B cell (primary cell): ENCODE data around the gene PIK3AP1. TPM values are rescaled to one million over a fixed set of nuclear protein-coding genes. Genes with fewer than 3 reads are reported as not detected.

Source experiments
- ATAC-seq: fragments of 200-7000 bp; cut with Tn5 transposase; one replicate; pipeline ENCODE4 v1.10.0; 2021; ENCODE audit warnings: low read depth, mild to moderate bottlenecking, moderate number of reproducible peaks, moderate library complexity
- CTCF ChIA-PET: fragments of 350-600 bp; sonication (Branson Sonifier 250); formaldehyde crosslinking; loops from one replicate; lab custom pipeline; 2021; ENCODE audit warnings: antibody characterized with exemption, inconsistent platforms; lab: Charles Lee
- POLR2A ChIA-PET: fragments of 350-600 bp; sonication (Branson Sonifier 250); formaldehyde crosslinking; loops from one replicate; lab custom pipeline; 2021; ENCODE audit warnings: antibody characterized with exemption; lab: Charles Lee
- DNase-seq: peaks from one replicate; pipeline ENCODE4 v3.0.0; 2013
- H2AFZ ChIP-seq: 2 replicates; pipeline ENCODE4 v1.6.1; 2012; ENCODE audit warnings: mild to moderate bottlenecking, low read depth, low read length; ENCODE audit not compliant: insufficient read depth, poor library complexity, severe bottlenecking
- H3K27ac ChIP-seq, 2 donors: 1 replicate in 1 of 2; 2 replicates in 1 of 2; pipeline ENCODE4 v1.5.1; 2012 to 2013; ENCODE audit warnings: low read length in 2 of 2, mild to moderate bottlenecking in 2 of 2, moderate library complexity in 1 of 2
- H3K27me3 ChIP-seq, 4 experiments: fragments of 200-600 bp in 1 of 4; sonication (generic) in 1 of 4; replicated peaks in 1 of 4; 1 replicate in 2 of 4; 2 replicates in 2 of 4; pipeline versions ENCODE4 v1.6.1 to v1.7.0; 2013 to 2016; ENCODE audit warnings: low read length in 3 of 4, mild to moderate bottlenecking in 2 of 4, mixed read lengths in 1 of 4, moderate library complexity in 1 of 4; ENCODE audit not compliant: insufficient read depth in 4 of 4, control insufficient read depth in 3 of 4; ENCODE audit errors: control extremely low read depth in 1 of 4
- H3K36me3 ChIP-seq, 2 experiments: replicated peaks in 1 of 2; 1 replicate in 1 of 2; 2 replicates in 1 of 2; pipeline versions ENCODE4 v1.6.1 to v1.7.1; 2013; ENCODE audit warnings: low read length in 1 of 2; ENCODE audit not compliant: insufficient read depth in 2 of 2, control insufficient read depth in 1 of 2; ENCODE audit errors: control extremely low read depth in 1 of 2, extremely low read depth in 1 of 2
- H3K4me1 ChIP-seq, 2 donors: fragments of 200-600 bp in 1 of 2; sonication (generic) in 1 of 2; 1 replicate in 1 of 2; 2 replicates in 1 of 2; pipeline versions ENCODE4 v1.5.1 to v1.6.1; 2013 to 2017; ENCODE audit warnings: low read length in 2 of 2; ENCODE audit not compliant: control insufficient read depth in 2 of 2, insufficient read depth in 2 of 2
- H3K4me2 ChIP-seq: replicated peaks from 2 replicates; pipeline ENCODE3; 2012; ENCODE audit warnings: mild to moderate bottlenecking, low read depth, low read length; ENCODE audit not compliant: poor library complexity, severe bottlenecking
- H3K4me3 ChIP-seq, 5 experiments: fragments of 200-600 bp in 1 of 5; sonication (generic) in 1 of 5; 1 replicate in 3 of 5; 2 replicates in 2 of 5; pipeline versions ENCODE4 v1.5.1 to v1.7.0; 2011 to 2016; ENCODE audit warnings: low read length in 4 of 5, mild to moderate bottlenecking in 4 of 5, low read depth in 2 of 5, control low read depth in 1 of 5, moderate library complexity in 1 of 5; ENCODE audit not compliant: insufficient read depth in 1 of 5; ENCODE audit errors: control extremely low read depth in 1 of 5, extremely low read depth in 1 of 5
- H3K79me2 ChIP-seq: fragments of 200-600 bp; sonication (generic); one replicate; pipeline ENCODE4 v1.6.0; 2016; ENCODE audit warnings: low read length; ENCODE audit not compliant: control insufficient read depth, insufficient read depth
- H3K9ac ChIP-seq: fragments of 200-600 bp; sonication (generic); 2 replicates; pipeline ENCODE4 v1.6.1; 2017; ENCODE audit warnings: mild to moderate bottlenecking, low read length, moderate library complexity
- H3K9me3 ChIP-seq, 3 donors: one replicate each; pipeline versions ENCODE4 v1.6.1 to v1.7.1; 2013; ENCODE audit warnings: low read length in 2 of 3; ENCODE audit not compliant: control insufficient read depth in 2 of 3, insufficient read depth in 1 of 3; ENCODE audit errors: control extremely low read depth in 1 of 3
- H4K20me1 ChIP-seq: 2 replicates; pipeline ENCODE4 v1.6.0; 2012; ENCODE audit warnings: mild to moderate bottlenecking, low read length; ENCODE audit not compliant: insufficient read depth, control insufficient read depth, poor library complexity, severe bottlenecking
- H3K27ac Mint-ChIP-seq: one replicate; pipeline ENCODE4 v1.8.0; 2021; ENCODE audit warnings: mixed read lengths
- H3K27me3 Mint-ChIP-seq: one replicate; pipeline ENCODE4 v1.8.0; 2021; ENCODE audit warnings: mixed read lengths
- H3K4me1 Mint-ChIP-seq: one replicate; pipeline ENCODE4 v1.8.0; 2021; ENCODE audit warnings: mixed read lengths
- H3K4me3 Mint-ChIP-seq: one replicate; pipeline ENCODE4 v1.8.0; 2021; ENCODE audit warnings: mixed read lengths
- H3K9me3 Mint-ChIP-seq: one replicate; pipeline ENCODE4 v1.8.0; 2022; ENCODE audit warnings: mixed read lengths; ENCODE audit not compliant: insufficient read depth
- EZH2 ChIP-seq: IDR thresholded peaks from 2 replicates; pipeline ENCODE4 v1.6.1; 2012; ENCODE audit warnings: borderline replicate concordance, low read depth, mild to moderate bottlenecking, moderate library complexity, low read length; ENCODE audit not compliant: insufficient read depth, poor library complexity, severe bottlenecking
- WGBS: methylation state at CpG from one replicate; pipeline ENCODE4 v1.1.5; 2013; ENCODE audit warnings: missing lambda C conversion rate; ENCODE audit not compliant: insufficient coverage; 5-methylcytosine and 5-hydroxymethylcytosine counted together
- intact Hi-C: fragments of 100-400 bp; cut with micrococcal nuclease; formaldehyde crosslinking; loops from one replicate; pipeline ENCODE4 v1.10.0; 2022
- polyA plus RNA-seq: library from polyadenylated mRNA; depleted of rRNA; stranded (reverse); fragments of >200 nt; gene quantifications from 2 replicates; pipeline ENCODE4 v1.2.3, GENCODE V29; 2012
- total RNA-seq, 2 donors: library from RNA; stranded (reverse); fragments of 120-200 nt in 1 of 2; gene quantifications; 1 replicate in 1 of 2; 2 replicates in 1 of 2; pipeline versions ENCODE4 v1.2.3 to v1.2.4, GENCODE V29; 2013 to 2022
- TF ChIP-seq, protein P1 (sequence below): fragments of 200-600 bp; IDR thresholded peaks from one replicate; pipeline ENCODE4 v1.8.0; 2022; ENCODE audit warnings: antibody characterized with exemption, mild to moderate bottlenecking

Gene PIK3AP1
- total and polyA plus RNA-seq, 2 donors (not counting 1 experiment from before 2014, with no cell fraction given) = 125 to 130 TPM

DNA sequence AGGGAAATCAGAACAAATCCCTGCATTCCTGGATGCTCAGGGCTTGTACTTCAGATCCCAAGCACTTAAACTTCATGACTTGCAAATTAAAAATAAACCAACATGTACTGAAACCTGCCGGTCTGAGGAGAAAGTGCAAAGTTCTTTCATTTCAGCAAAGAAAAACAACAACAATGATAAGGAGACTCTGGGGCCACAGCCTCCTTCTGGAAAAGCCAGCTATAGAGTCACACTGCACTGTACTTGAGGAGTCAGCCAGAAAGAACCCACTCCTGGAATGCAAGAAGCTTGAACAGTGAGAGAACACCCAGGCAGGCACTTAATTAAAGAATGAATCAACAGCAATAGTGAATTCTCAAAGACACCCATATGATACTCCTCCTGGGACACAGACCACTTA lies 83.8 kb downstream of the PIK3AP1 start:
- no peak for ATAC-seq
- Histone ChIP-seq H3K27me3 (no peaks in the 10 kb centered on the region), H3K79me2 (peaks cover 96% of the 10 kb centered on the region), H3K36me3 (peaks cover 26 to 87% of the 10 kb centered on the region in 2 experiments), H3K9ac (no peak overlapping the region), H3K4me2 (no peak overlapping the region), H3K27ac (peak overlapping the region in 1 of 2 donors; percentile 40), H4K20me1 (peaks cover 53% of the 10 kb centered on the region), H2AFZ (no peak overlapping the region), H3K4me1 (peaks cover 6 to 13% of the 10 kb centered on the region in 2 donors), H3K9me3 (no peaks in the 10 kb centered on the region), H3K4me3 (no peak overlapping the region)
- Mint-ChIP-seq H3K4me3 (no peak overlapping the region), H3K27me3 (no peaks in the 10 kb centered on the region), H3K9me3 (no peaks in the 10 kb centered on the region), H3K4me1 (peaks cover 14% of the 10 kb centered on the region), H3K27ac (no peak overlapping the region)
- no peak for DNase-seq
- TF ChIP-seq, protein P1, sequence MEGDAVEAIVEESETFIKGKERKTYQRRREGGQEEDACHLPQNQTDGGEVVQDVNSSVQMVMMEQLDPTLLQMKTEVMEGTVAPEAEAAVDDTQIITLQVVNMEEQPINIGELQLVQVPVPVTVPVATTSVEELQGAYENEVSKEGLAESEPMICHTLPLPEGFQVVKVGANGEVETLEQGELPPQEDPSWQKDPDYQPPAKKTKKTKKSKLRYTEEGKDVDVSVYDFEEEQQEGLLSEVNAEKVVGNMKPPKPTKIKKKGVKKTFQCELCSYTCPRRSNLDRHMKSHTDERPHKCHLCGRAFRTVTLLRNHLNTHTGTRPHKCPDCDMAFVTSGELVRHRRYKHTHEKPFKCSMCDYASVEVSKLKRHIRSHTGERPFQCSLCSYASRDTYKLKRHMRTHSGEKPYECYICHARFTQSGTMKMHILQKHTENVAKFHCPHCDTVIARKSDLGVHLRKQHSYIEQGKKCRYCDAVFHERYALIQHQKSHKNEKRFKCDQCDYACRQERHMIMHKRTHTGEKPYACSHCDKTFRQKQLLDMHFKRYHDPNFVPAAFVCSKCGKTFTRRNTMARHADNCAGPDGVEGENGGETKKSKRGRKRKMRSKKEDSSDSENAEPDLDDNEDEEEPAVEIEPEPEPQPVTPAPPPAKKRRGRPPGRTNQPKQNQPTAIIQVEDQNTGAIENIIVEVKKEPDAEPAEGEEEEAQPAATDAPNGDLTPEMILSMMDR = no peak
- no peak for TF ChIP-seq EZH2
- POLR2A ChIA-PET = interaction anchor here (0.7 kb wide), 1 partner anchor 81 kb away, joined by 4 read pairs; no protein-coding TSS in a partner anchor
- intact Hi-C loops = no loop called here
- 90% methylated on average over 1 of the region's 1 CpG for WGBS
- CTCF ChIA-PET = interaction anchor here (0.7 kb wide), 1 partner anchor 22 kb away, joined by 3 read pairs; no protein-coding TSS in a partner anchor

DNA sequence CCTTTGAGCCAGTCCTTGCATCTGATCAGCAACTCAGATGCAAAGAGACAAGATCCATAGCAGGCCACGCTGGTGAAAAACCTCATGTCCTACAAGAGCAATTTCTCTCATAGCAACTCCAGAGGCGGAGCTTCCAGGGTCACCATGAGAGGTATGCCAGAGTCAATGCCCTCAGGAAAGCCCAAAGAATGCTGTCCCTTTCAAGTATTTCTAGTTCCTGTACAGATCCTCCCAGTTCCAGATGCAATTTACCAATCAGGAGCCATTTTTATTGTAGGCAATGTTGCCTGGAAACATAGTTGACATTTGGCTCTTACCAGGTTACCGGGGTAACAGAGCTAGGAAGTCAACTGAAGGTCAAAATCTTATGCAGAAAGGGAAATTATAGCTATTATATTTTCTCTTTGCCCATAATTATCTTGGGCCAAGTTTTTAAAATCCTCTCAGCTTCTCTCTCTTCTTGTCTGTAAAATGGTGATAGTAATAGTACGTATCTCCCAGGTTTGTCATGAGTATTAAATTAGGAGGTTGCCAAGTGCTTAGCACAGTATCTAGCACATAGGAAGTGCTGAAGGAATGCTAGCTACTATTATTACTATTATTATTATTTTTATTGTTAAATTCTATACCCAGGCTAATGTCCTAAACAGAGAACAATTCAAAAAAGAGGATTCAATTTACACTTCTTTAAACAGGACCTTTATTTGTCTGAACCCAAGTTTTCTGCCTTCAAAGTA lies 87.2 kb downstream of the PIK3AP1 start:
- intact Hi-C loops = no loop called here
- Mint-ChIP-seq H3K27me3 (no peaks in the 10 kb centered on the region), H3K4me3 (no peak overlapping the region), H3K4me1 (peaks cover 4% of the 10 kb centered on the region), H3K27ac (peak overlapping the region; percentile 12), H3K9me3 (no peaks in the 10 kb centered on the region)
- Histone ChIP-seq H3K4me2 (no peak overlapping the region), H3K36me3 (peaks cover 28 to 81% of the 10 kb centered on the region in 2 experiments), H3K4me1 (no peaks in the 10 kb centered on the region), H4K20me1 (peaks cover 45% of the 10 kb centered on the region), H3K9ac (no peak overlapping the region), H3K79me2 (peaks cover 95% of the 10 kb centered on the region), H2AFZ (no peak overlapping the region), H3K9me3 (no peaks in the 10 kb centered on the region), H3K27me3 (no peaks in the 10 kb centered on the region), H3K27ac (peak overlapping the region in 1 of 2 donors; percentile 27), H3K4me3 (no peak overlapping the region)
- CTCF ChIA-PET = interaction anchor here (4.2 kb wide), 1 partner anchor 9 kb away, joined by 22 read pairs; no protein-coding TSS in a partner anchor
- DNase-seq (no peak), ATAC-seq (no peak)
- 100% methylated on average over 2 of the region's 4 CpGs for WGBS
- TF ChIP-seq EZH2 = no peak
- TF ChIP-seq, protein P1 = no peak
- POLR2A ChIA-PET = interaction anchor here (0.6 kb wide), 1 partner anchor 46 kb away, joined by 4 read pairs; no protein-coding TSS in a partner anchor
